ENCODE measurements around the gene ENDOU.
"Not testable (repeated sequence)": the region's sequence is repeated elsewhere in the genome, so short reads cannot be mapped to it uniquely, and the experiment has no call there.

ENDOU gene

DNA sequence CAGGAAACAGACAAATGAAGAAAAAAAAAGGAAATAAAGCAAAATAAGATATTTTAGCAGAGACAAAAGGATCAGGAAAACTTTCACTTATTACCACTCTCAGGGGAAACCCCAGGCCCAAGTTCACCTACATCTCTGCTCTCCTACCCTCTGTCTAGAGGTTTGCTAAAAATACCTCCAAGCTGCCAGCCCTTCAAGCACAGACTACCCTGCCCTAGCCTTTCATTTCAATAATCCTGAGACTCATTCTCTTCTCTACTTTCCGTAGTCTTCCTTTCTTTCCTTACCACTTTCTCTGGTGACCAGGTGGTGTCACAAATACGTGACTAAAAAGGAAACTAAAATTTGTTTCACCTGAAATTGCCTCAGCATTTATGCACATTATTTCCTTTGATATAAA lies 53.2 kb downstream of the ENDOU start:
- DNase-seq (ENCODE audit: low read depth) = no peak

DNA sequence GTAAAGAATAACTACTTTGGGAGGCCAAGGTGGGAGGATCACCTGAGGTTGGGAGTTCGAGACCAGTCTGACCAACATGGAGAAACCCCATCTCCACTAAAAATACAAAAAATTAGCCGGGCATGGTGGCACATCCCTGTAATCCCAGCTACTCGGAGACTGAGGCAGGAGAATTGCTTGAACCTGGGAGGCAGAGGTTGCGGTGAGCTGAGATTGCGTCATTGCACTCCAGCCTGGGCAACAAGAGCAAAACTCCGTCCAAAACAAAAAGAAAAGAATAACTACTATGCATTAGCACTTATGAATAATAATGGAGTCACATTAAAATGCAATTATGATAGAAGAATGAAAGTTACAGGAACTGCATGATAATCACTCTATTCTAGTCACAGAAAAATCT lies 57.4 kb downstream of the ENDOU start:
- not testable (repeated sequence) for DNase-seq (ENCODE audit: low read depth)

All from stimulated activated CD8-positive, alpha-beta memory T cell treated with anti-CD3 and anti-CD28 coated beads, Interleukin-12 subunit alpha, Interleukin-12 subunit beta, amount 100 ng/mL, for 1 hour (primary cell).